GM23338 (cell line): ENCODE results near the gene OGA.

ENCODE experiments used
- CREB1 ChIP-seq: fragments of 250-450 bp; sonication (Bioruptor Pico); IDR thresholded peaks from 2 replicates; pipeline ENCODE4 v1.5.0; 2020; ENCODE audit warnings: low read depth, mild to moderate bottlenecking, moderate library complexity
- EZH2 ChIP-seq: fragments of 200-600 bp; sonication (generic); IDR thresholded peaks from one replicate; pipeline ENCODE4 v1.8.0; 2017; ENCODE audit warnings: antibody characterized with exemption, mild to moderate bottlenecking, low read depth; ENCODE audit not compliant: unreplicated experiment
- EZH2phosphoT487 ChIP-seq: fragments of 200-600 bp; sonication (generic); IDR thresholded peaks from one replicate; pipeline ENCODE4 v1.8.1; 2018; ENCODE audit warnings: antibody characterized with exemption; ENCODE audit not compliant: unreplicated experiment
- JUNB ChIP-seq: IDR thresholded peaks from one replicate; pipeline ENCODE4 v1.6.1; 2016; ENCODE audit warnings: antibody characterized with exemption; ENCODE audit not compliant: unreplicated experiment
- NANOG ChIP-seq: IDR thresholded peaks from 2 replicates; pipeline ENCODE4 v1.6.1; 2016; ENCODE audit warnings: antibody characterized with exemption, borderline replicate concordance
- POLR2AphosphoS5 ChIP-seq: IDR thresholded peaks from 2 replicates; pipeline ENCODE4 v1.6.1; 2016; ENCODE audit warnings: antibody characterized with exemption, low read depth
- REST ChIP-seq: IDR thresholded peaks from one replicate; pipeline ENCODE4 v1.6.1; 2018; ENCODE audit warnings: antibody characterized with exemption; ENCODE audit not compliant: unreplicated experiment
- ZNF114 ChIP-seq: fragments of 250-450 bp; sonication (Bioruptor Pico); IDR thresholded peaks from 2 replicates; pipeline ENCODE4 v1.5.0; 2020; ENCODE audit warnings: mild to moderate bottlenecking, moderate library complexity
- ZNF331 ChIP-seq: fragments of 250-450 bp; sonication (Bioruptor Pico); IDR thresholded peaks from 2 replicates; pipeline ENCODE4 v1.5.0; 2020; ENCODE audit warnings: low read depth, mild to moderate bottlenecking, moderate library complexity
- TF ChIP-seq, protein P1 (sequence below), 2 experiments: fragments of 200-600 bp in 1 of 2; sonication (generic) in 1 of 2; conservative IDR thresholded peaks; 2 replicates each; pipeline versions ENCODE4 v1.5.1 to v1.6.1; 2016 to 2017; ENCODE audit warnings: antibody characterized with exemption in 2 of 2, low read depth in 2 of 2, mild to moderate bottlenecking in 2 of 2, moderate library complexity in 1 of 2

DNA sequence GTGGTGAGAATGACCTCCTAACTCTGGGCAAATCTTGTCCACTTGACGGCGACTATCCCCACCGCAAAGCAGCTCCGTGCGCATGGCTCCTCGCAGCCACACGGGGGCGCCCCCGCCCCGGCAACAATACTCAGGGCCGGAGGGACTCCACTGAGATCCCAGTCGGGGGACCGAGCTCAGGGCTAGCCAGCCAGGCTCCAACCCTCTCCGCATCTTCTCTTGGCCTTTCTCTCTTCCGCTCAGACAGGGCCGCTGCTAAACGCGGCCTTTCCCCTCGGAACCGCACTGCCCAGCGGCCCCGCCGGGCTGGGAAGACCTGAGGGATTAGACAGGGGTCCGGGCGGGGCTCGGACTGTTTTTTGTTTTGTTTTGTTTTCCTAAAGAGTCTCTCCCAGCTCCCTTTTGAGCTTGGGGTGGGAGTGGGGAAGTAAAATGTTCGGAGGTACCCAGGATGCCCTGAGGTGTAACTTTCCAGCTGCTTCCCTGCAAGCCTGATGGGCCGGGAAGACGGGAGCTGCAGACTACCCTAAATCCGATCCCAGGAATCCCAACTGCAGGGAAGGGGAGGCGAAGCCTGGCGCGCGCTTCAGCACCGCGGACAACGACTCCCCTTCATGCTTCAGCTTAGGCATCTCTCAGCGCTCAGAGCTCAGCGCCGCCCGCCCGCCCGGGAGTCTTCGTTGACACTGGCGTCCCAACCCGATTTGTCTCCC is 22.7 kb upstream of the OGA start:
- TF ChIP-seq, protein P1, sequence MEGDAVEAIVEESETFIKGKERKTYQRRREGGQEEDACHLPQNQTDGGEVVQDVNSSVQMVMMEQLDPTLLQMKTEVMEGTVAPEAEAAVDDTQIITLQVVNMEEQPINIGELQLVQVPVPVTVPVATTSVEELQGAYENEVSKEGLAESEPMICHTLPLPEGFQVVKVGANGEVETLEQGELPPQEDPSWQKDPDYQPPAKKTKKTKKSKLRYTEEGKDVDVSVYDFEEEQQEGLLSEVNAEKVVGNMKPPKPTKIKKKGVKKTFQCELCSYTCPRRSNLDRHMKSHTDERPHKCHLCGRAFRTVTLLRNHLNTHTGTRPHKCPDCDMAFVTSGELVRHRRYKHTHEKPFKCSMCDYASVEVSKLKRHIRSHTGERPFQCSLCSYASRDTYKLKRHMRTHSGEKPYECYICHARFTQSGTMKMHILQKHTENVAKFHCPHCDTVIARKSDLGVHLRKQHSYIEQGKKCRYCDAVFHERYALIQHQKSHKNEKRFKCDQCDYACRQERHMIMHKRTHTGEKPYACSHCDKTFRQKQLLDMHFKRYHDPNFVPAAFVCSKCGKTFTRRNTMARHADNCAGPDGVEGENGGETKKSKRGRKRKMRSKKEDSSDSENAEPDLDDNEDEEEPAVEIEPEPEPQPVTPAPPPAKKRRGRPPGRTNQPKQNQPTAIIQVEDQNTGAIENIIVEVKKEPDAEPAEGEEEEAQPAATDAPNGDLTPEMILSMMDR (conservative IDR thresholded peaks at IDR 0.05; ENCODE audit: low read depth in 2 of 2) = peak; percentile 97
- TF ChIP-seq EZH2 (no peak), EZH2phosphoT487 (no peak), NANOG (no peak), REST (peak; percentile 98), POLR2AphosphoS5 (no peak), ZNF114 (no peak), CREB1 (CRISPR knock-in tag) (0 out of 2 replicates have a peak, but pooled peaks have one; percentile 9), ZNF331 (CRISPR knock-in tag) (no peak), JUNB (no peak)
